Keratinocyte (primary cell): ENCODE measurements around the gene AQP2.

Source experiments
- EZH2 ChIP-seq: IDR thresholded peaks from one replicate; pipeline ENCODE4 v1.6.1; 2012; ENCODE audit warnings: inconsistent platforms, mild to moderate bottlenecking, low read length, moderate library complexity
- TF ChIP-seq, protein P1 (sequence below), 3 experiments: IDR thresholded peaks in 1 of 3; conservative IDR thresholded peaks in 1 of 3; optimal IDR thresholded peaks in 1 of 3; 2 replicates in 2 of 3; 3 replicates in 1 of 3; pipeline versions ENCODE3 to v1.5.1; 2011; ENCODE audit warnings: low read length in 3 of 3, mild to moderate bottlenecking in 3 of 3, moderate library complexity in 2 of 3, control low read depth in 1 of 3, inconsistent platforms in 1 of 3; ENCODE audit not compliant: insufficient read depth in 2 of 3; ENCODE audit errors: extremely low read depth in 1 of 3

- TF ChIP-seq, protein P1, sequence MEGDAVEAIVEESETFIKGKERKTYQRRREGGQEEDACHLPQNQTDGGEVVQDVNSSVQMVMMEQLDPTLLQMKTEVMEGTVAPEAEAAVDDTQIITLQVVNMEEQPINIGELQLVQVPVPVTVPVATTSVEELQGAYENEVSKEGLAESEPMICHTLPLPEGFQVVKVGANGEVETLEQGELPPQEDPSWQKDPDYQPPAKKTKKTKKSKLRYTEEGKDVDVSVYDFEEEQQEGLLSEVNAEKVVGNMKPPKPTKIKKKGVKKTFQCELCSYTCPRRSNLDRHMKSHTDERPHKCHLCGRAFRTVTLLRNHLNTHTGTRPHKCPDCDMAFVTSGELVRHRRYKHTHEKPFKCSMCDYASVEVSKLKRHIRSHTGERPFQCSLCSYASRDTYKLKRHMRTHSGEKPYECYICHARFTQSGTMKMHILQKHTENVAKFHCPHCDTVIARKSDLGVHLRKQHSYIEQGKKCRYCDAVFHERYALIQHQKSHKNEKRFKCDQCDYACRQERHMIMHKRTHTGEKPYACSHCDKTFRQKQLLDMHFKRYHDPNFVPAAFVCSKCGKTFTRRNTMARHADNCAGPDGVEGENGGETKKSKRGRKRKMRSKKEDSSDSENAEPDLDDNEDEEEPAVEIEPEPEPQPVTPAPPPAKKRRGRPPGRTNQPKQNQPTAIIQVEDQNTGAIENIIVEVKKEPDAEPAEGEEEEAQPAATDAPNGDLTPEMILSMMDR (optimal IDR thresholded peaks at IDR 0.05 in 1 of 3, IDR thresholded peaks at IDR 0.05 in 1 of 3, conservative IDR thresholded peaks at IDR 0.05 in 1 of 3; ENCODE audit: extremely low read depth in 1 of 3, insufficient read depth in 2 of 3, low read length in 3 of 3): no peak
- TF ChIP-seq EZH2: no peak
Observed at GRCh38 chr12:49978125-49978524, 27.6 kb downstream of the AQP2 start.
